K562 treated with DMSO at 1 percent for 4 hours (cell line): ENCODE measurements around the gene GKN1. TPM values are rescaled to one million over a fixed set of nuclear protein-coding genes. Genes with fewer than 3 reads are reported as not detected.

ENCODE experiments used
- total RNA-seq: library from RNA; unstranded; fragments of 300-600 nt; gene quantifications from 2 replicates; pipeline ENCODE4 v1.2.3, GENCODE V29; 2022; ENCODE audit not compliant: insufficient read depth

Gene GKN1, protein sequence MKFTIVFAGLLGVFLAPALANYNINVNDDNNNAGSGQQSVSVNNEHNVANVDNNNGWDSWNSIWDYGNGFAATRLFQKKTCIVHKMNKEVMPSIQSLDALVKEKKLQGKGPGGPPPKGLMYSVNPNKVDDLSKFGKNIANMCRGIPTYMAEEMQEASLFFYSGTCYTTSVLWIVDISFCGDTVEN
- not detected in 2 replicates for total RNA-seq

DNA sequence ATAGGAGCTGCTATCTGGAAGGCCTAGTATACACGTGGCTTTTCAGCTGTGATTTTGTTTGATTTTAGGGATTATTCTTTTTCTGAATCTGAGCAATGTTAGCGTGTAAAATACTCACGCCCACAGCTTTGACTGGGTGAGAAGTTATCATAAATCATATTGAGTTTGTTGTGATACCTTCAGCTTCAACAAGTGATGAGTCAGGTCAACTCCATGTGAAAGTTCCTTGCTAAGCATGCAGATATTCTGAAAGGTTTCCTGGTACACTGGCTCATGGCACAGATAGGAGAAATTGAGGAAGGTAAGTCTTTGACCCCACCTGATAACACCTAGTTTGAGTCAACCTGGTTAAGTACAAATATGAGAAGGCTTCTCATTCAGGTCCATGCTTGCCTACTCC is at the start of gene GKN1:
TSS of gene GKN1 (plus strand) at position 386 of the 400 bp plus-strand sequence. CDS start 42 bp downstream, outside the sequence.

DNA sequence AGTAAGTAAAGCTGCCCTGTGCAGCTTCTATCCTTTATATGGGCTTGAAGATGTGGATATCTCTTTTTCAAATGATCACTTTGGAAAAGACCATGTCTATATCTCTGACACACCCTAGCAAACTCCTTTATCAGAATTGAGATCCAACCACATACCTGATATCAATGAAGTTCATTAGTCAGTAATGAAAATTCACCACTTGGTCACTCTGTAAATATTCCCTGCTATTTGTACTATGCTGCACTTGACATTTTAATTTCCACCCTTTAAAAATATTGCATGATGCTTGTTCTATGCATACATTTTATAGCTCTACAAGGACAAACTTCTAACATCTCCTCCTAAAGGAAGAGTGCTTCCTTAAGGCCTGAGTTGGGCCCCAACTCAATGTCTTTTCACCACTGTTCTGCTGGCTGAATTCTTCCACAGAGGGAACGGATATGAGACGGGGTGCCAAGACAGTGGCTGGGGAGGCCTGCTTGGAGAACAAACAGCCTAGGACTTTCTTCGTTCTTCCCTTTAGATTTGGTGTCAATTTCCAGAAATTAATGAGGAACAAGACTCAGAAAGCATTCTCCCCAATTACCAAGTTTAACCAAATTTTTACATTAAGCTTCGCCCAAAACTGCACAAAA is 21.4 kb upstream of the GKN1 start, which contains the start of gene GKN2:
TSS of gene GKN2 (minus strand) at position 7 of the 635 bp plus-strand sequence. CDS start 32 bp downstream, outside the sequence.

DNA sequence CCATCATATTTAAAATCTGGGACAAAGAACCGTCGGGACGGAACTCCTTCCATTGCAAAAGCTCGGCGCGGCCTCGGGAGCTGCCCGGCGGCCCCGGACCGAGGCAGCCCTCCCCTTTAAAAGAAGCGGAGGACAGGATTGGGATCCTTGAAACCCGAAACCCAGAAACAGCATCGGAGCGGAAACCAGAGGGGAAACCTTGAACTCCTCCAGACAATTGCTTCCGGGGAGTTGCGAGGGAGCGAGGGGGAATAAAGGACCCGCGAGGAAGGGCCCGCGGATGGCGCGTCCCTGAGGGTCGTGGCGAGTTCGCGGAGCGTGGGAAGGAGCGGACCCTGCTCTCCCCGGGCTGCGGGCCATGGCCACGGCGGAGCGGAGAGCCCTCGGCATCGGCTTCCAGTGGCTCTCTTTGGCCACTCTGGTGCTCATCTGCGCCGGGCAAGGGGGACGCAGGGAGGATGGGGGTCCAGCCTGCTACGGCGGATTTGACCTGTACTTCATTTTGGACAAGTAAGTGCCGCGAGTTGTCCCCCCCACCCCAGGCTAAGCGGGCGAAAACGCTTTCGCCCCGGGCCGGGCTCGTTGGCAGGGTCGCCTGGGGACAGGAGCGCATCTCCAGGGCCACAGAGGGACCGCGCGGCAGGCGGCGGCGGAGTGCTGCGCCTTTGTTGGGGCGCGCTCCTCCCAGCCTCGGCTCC is 38.9 kb downstream of the GKN1 start, which contains the start of gene ANTXR1:
TSS of gene ANTXR1 (plus strand) at position 38 of the 698 bp plus-strand sequence. CDS start at position 359, 321 bp downstream.

Other genes with a start within 250 kb of the GKN1 start
- gene ARHGAP25, start 239.8 kb upstream of the GKN1 start, total RNA-seq = 7.3 and 8.8 TPM in 2 replicates
- gene BMP10, start 103.2 kb upstream of the GKN1 start, total RNA-seq = not detected in 2 replicates
- gene GKN2, start 21.7 kb upstream of the GKN1 start, total RNA-seq = not detected in 2 replicates
- gene ANTXR1, start 38.5 kb downstream of the GKN1 start, total RNA-seq = 2.3 and 3.8 TPM in 2 replicates